AG04450 (cell line): ENCODE measurements around the gene DNAH3. TPM values are rescaled to one million over a fixed set of nuclear protein-coding genes. Genes with fewer than 3 reads are reported as not detected.
"Not testable (repeated sequence)": the region's sequence is repeated elsewhere in the genome, so short reads cannot be mapped to it uniquely, and the experiment has no call there.

Experiments used
- CTCF ChIA-PET: fragments of 300-600, 350-600 bp; formaldehyde crosslinking; extraction: SDS; loops from one replicate; lab custom pipeline; 2022; ENCODE audit warnings: antibody characterized with exemption, inconsistent platforms; lab: Charles Lee
- POLR2A ChIA-PET: fragments of 350-600 bp; formaldehyde crosslinking; extraction: SDS; loops from one replicate; lab custom pipeline; 2021; ENCODE audit warnings: antibody characterized with exemption, inconsistent platforms; lab: Yijun Ruan, JAX
- DNase-seq: peaks from one replicate; pipeline ENCODE4 v3.0.0-alpha.2; 2011; ENCODE audit warnings: low read depth, low spot score
- H3K27ac ChIP-seq: one replicate; pipeline ENCODE4 v1.5.1; 2012; ENCODE audit warnings: low read depth, low read length, control low read depth
- H3K27me3 ChIP-seq: one replicate; pipeline ENCODE4 v1.6.0; 2012; ENCODE audit warnings: low read length; ENCODE audit not compliant: control insufficient read depth, insufficient read depth
- H3K4me3 ChIP-seq: 2 replicates; pipeline ENCODE4 v1.5.1; 2011; ENCODE audit warnings: mild to moderate bottlenecking, low read depth, low read length, control low read depth
- H3K9me3 ChIP-seq: 2 replicates; pipeline ENCODE4 v1.5.1; 2012; ENCODE audit warnings: low read length; ENCODE audit not compliant: control insufficient read depth, insufficient read depth
- polyA plus RNA-seq: library from polyadenylated mRNA; depleted of rRNA; stranded (reverse); fragments of >200 nt; gene quantifications from 2 replicates; pipeline ENCODE4 v1.2.3, GENCODE V29; 2011
- TF ChIP-seq, protein P1 (sequence below): IDR thresholded peaks from 2 replicates; pipeline ENCODE4 v1.5.1; 2011; ENCODE audit warnings: low read depth, low read length, control low read depth, inconsistent platforms

The DNAH3 gene
- polyA plus RNA-seq, 1 experiment, result not detected

DNA sequence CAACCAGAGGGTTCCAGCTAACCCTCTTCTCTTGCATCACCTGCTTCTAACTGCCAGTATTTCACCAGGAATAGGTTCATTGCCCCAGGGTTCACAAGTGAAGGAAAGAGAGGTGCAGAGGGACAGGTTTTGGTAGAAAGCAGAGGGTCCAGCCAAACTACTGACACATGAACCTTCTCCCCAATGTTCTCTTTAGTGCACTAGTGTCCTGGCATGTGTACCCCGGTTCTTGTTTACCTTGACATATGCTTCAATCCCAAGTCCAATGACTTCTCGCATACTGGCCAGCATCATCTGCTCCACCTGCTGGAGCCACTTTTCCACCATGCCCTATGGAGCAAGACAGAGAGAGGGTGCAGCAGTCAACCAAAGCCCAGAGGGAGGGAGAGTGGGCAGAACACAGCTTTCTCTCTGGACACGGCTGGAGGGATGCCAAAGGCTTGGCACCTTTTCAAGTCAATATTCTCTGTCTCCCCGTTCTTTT, 90.6 kb downstream of the DNAH3 start:
- POLR2A ChIA-PET, result no interaction called here
- no peaks in the 10 kb centered on the region for H3K9me3 ChIP-seq
- CTCF ChIA-PET, result interaction anchor here (0.6 kb wide), 1 partner anchor 241 kb away, joined by 3 read pairs; no protein-coding TSS in a partner anchor
- no peak for DNase-seq
- H3K27me3 ChIP-seq, result no peaks in the 10 kb centered on the region
- TF ChIP-seq, protein P1, sequence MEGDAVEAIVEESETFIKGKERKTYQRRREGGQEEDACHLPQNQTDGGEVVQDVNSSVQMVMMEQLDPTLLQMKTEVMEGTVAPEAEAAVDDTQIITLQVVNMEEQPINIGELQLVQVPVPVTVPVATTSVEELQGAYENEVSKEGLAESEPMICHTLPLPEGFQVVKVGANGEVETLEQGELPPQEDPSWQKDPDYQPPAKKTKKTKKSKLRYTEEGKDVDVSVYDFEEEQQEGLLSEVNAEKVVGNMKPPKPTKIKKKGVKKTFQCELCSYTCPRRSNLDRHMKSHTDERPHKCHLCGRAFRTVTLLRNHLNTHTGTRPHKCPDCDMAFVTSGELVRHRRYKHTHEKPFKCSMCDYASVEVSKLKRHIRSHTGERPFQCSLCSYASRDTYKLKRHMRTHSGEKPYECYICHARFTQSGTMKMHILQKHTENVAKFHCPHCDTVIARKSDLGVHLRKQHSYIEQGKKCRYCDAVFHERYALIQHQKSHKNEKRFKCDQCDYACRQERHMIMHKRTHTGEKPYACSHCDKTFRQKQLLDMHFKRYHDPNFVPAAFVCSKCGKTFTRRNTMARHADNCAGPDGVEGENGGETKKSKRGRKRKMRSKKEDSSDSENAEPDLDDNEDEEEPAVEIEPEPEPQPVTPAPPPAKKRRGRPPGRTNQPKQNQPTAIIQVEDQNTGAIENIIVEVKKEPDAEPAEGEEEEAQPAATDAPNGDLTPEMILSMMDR, result no peak
- H3K4me3 ChIP-seq, result no peak overlapping the region
- H3K27ac ChIP-seq, result no peak overlapping the region

DNA sequence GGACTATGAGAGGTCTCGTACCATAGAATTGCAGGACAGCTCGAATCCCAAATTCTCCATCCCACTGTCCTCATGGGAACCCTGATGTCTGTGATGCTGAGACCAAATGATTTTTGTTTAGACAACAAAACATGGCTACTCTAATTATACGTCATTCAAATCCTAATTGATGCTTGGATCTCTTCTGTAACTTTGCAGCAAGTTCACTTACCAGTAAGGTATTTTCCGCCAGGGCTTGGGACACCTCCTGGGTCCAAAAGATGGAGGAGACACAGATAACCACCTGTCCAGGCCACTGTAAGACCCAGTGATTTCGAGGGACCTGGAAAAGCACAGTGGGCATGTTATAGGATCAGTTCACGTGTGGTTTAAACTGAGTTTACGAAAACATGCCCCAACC, 92.8 kb downstream of the DNAH3 start:
- DNase-seq, result no peak
- no peaks in the 10 kb centered on the region for H3K27me3 ChIP-seq
- no peak overlapping the region for H3K27ac ChIP-seq
- H3K4me3 ChIP-seq, result no peak overlapping the region
- no peaks in the 10 kb centered on the region for H3K9me3 ChIP-seq
- TF ChIP-seq, protein P1, result no peak
- CTCF ChIA-PET, result no interaction called here
- POLR2A ChIA-PET, result no interaction called here

DNA sequence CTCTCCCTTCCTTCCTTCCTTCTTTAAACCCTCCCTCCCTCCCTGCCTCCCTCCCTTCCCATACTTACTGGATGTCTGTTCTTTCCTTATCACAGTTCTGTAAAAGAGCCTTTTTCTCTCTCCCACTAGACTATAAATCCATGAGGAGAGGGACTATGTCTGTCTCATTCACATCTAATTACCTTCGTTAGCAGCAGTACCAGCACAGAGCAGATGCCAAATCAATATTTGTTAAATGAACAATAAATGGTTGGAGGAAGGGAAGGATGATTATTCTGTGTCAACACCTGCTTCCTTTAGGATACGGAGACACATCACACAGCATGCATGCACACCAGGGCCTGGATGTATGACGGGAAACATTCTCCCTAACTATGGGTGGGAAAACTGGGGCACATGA, 94.2 kb downstream of the DNAH3 start:
- CTCF ChIA-PET, result no interaction called here
- POLR2A ChIA-PET, result interaction anchor here (0.6 kb wide), 1 partner anchor 58 kb away, joined by 17 read pairs; no protein-coding TSS in a partner anchor

DNA sequence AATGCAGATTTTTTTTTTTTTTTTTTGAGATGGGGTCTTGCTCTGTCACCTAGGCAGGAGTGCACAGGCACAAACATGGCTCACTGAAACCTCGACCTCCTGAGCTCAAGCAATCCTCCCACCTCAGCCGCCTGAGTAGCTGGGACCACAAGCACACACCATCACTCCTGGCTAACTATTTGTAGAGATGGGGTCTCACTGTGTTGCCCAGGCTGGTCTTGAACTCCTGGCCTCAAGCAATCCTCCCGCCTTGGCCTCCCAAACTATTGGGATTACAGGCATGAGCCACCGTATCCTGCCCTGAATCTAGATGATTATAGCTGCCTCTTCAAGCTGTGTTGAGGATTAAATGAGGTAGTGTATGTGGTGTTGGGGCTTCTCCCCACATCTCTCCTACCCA, 94.9 kb downstream of the DNAH3 start:
- CTCF ChIA-PET, H3K4me3 ChIP-seq, DNase-seq, H3K27me3 ChIP-seq, H3K27ac ChIP-seq, H3K9me3 ChIP-seq: not testable (repeated sequence)
- POLR2A ChIA-PET, result interaction anchor here (0.6 kb wide), 1 partner anchor 57 kb away, joined by 17 read pairs; no protein-coding TSS in a partner anchor

More for the DNA sequence above, 94.2 kb downstream of the DNAH3 start:
- TF ChIP-seq, protein P1, result no peak
- Histone ChIP-seq H3K4me3 (no peak overlapping the region), H3K9me3 (no peaks in the 10 kb centered on the region), H3K27me3 (no peaks in the 10 kb centered on the region), H3K27ac (no peak overlapping the region)
- no peak for DNase-seq

DNA sequence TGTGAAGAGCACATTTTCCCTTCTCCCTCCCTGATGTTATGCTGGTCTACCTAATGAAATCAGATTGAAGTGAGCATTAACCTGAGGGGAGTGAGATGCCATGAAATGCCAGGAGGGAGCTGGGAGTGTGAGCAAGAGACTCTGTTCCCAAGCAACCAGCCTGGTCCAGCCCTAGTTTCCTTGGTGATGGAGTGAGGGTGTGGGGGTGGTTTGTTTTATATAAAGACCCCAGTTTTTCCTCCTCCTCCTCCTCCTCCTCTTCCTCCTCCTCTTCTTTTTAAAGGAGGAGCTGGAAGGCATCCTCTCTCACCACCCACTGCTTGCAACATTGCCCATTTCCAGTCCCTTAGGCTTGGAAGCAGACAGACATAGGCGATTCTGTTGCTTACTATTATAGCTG, 97.1 kb downstream of the DNAH3 start:
- POLR2A ChIA-PET, result no interaction called here
- CTCF ChIA-PET, result interaction anchor here (1.0 kb wide), 1 partner anchor 247 kb away, joined by 4 read pairs; no protein-coding TSS in a partner anchor

DNA sequence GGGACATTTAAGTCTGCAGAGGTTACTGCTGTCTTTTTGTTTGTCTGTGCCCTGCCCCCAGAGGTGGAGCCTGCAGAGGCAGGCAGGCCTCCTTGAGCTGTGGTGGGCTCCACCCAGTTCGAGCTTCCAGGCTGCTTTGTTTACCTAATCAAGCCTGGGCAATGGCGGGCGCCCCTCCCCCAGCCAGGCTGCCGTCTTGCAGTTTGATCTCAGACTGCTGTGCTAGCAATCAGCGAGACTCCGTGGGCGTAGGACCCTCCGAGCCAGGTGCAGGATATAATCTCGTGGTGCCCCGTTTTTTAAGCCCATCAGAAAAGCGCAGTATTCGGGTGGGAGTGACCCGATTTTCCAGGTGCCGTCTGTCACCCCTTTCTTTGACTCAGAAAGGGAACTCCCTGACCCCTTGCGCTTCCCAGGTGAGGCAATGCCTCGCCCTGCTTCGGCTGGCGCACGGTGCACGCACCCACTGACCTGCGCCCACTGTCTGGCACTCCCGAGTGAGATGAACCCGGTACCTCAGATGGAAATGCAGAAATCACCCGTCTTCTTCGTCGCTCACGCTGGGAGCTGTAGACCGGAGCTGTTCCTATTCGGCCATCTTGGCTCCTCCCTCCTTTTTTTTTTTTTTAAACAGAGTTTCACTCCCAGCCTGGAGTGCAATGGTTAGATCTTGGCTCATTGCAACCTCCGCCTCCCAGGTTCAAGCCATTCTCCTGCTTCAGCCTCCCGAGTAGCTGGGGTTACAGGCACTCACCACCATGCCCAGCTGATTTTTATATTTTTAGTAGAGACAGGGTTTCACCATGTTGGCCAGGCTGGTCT, 102.3 kb downstream of the DNAH3 start:
- H3K4me3 ChIP-seq, H3K27ac ChIP-seq, POLR2A ChIA-PET, DNase-seq, H3K27me3 ChIP-seq, H3K9me3 ChIP-seq: not testable (repeated sequence)
- CTCF ChIA-PET, result interaction anchor here (0.7 kb wide), 1 partner anchor 199 kb away, joined by 4 read pairs; no protein-coding TSS in a partner anchor

More for the DNA sequence above, 97.1 kb downstream of the DNAH3 start:
- H3K27ac ChIP-seq, result no peak overlapping the region
- no peak overlapping the region for H3K4me3 ChIP-seq
- H3K9me3 ChIP-seq, result no peaks in the 10 kb centered on the region
- TF ChIP-seq, protein P1, result no peak
- no peak for DNase-seq
- H3K27me3 ChIP-seq, result no peaks in the 10 kb centered on the region
